Liver (tissue), 9 donors: ENCODE data around the gene DDX20. TPM values are rescaled to one million over a fixed set of nuclear protein-coding genes. Genes with fewer than 3 reads are reported as not detected.

Experiments used
- DNase-seq: peaks from one replicate; pipeline ENCODE4 v3.0.0-alpha.2; 2017; ENCODE audit warnings: low spot score
- H3K27ac ChIP-seq, 2 donors: one replicate each; pipeline ENCODE4 v1.7.0; 2013; ENCODE audit warnings: inconsistent platforms in 2 of 2, low read length in 2 of 2, control low read depth in 1 of 2, low read depth in 1 of 2, mild to moderate bottlenecking in 1 of 2
- H3K27me3 ChIP-seq, 4 donors: one replicate each; pipeline versions ENCODE4 v1.6.1 to v1.7.0; 2013; ENCODE audit warnings: low read length in 3 of 4, inconsistent platforms in 1 of 4, mild to moderate bottlenecking in 1 of 4, moderate library complexity in 1 of 4; ENCODE audit not compliant: control insufficient read depth in 4 of 4, insufficient read depth in 4 of 4
- H3K36me3 ChIP-seq, 4 donors: one replicate each; pipeline versions ENCODE4 v1.6.1 to v1.7.0; 2013; ENCODE audit warnings: low read length in 3 of 4, mild to moderate bottlenecking in 3 of 4, low read depth in 1 of 4, moderate library complexity in 1 of 4; ENCODE audit not compliant: control insufficient read depth in 4 of 4, insufficient read depth in 3 of 4
- H3K4me1 ChIP-seq, 4 donors: one replicate each; pipeline versions ENCODE4 v1.6.1 to v1.7.0; 2013; ENCODE audit warnings: low read length in 3 of 4, mild to moderate bottlenecking in 3 of 4, moderate library complexity in 1 of 4; ENCODE audit not compliant: control insufficient read depth in 4 of 4, insufficient read depth in 4 of 4
- H3K4me3 ChIP-seq, 3 donors: one replicate each; pipeline versions ENCODE4 v1.6.1 to v1.7.0; 2013; ENCODE audit warnings: low read length in 3 of 3, control low read depth in 1 of 3, low read depth in 1 of 3, mild to moderate bottlenecking in 1 of 3
- H3K9ac ChIP-seq, 2 donors: one replicate each; pipeline ENCODE4 v1.7.0; 2013; ENCODE audit warnings: low read length in 2 of 2, mild to moderate bottlenecking in 2 of 2, moderate library complexity in 2 of 2, control low read depth in 1 of 2, low read depth in 1 of 2
- H3K9me3 ChIP-seq, 4 donors: one replicate each; pipeline versions ENCODE4 v1.6.1 to v1.7.0; 2013; ENCODE audit warnings: low read length in 3 of 4; ENCODE audit not compliant: control insufficient read depth in 4 of 4
- ATF3 ChIP-seq: IDR thresholded peaks from 2 replicates; pipeline ENCODE4 v1.6.1; 2016; ENCODE audit warnings: antibody characterized with exemption
- CTCF ChIP-seq: fragments of 150-350 bp; IDR thresholded peaks from 2 replicates; pipeline ENCODE4 v1.5.1; 2017; ENCODE audit warnings: improper control_type of control experiment, low read depth, low read length; ENCODE audit not compliant: missing input control
- EGR1 ChIP-seq, 2 donors: IDR thresholded peaks; 2 replicates each; pipeline ENCODE4 v1.6.1; 2016 to 2018; ENCODE audit warnings: antibody characterized with exemption in 2 of 2, low read depth in 2 of 2
- FOXA1 ChIP-seq: IDR thresholded peaks from 2 replicates; pipeline ENCODE4 v1.6.1; 2016; ENCODE audit warnings: antibody characterized with exemption
- FOXA2 ChIP-seq: IDR thresholded peaks from 2 replicates; pipeline ENCODE4 v1.6.1; 2016; ENCODE audit warnings: antibody characterized with exemption
- GABPA ChIP-seq, 2 donors: IDR thresholded peaks in 1 of 2; conservative IDR thresholded peaks in 1 of 2; 2 replicates each; pipeline ENCODE4 v1.6.1; 2016; ENCODE audit warnings: antibody characterized with exemption in 2 of 2, mild to moderate bottlenecking in 1 of 2, moderate library complexity in 1 of 2
- HNF4A ChIP-seq, 2 donors: conservative IDR thresholded peaks; 2 replicates each; pipeline ENCODE4 v1.6.1; 2016; ENCODE audit warnings: antibody characterized with exemption in 2 of 2, mild to moderate bottlenecking in 2 of 2
- HNF4G ChIP-seq: IDR thresholded peaks from 2 replicates; pipeline ENCODE4 v1.6.1; 2016; ENCODE audit warnings: antibody characterized with exemption
- RAD21 ChIP-seq, 2 donors: IDR thresholded peaks; 2 replicates each; pipeline ENCODE4 v1.6.1; 2016; ENCODE audit warnings: antibody characterized with exemption in 2 of 2, mild to moderate bottlenecking in 2 of 2
- RXRA ChIP-seq, 2 donors: IDR thresholded peaks; 2 replicates each; pipeline ENCODE4 v1.6.1; 2017 to 2018; ENCODE audit warnings: antibody characterized with exemption in 2 of 2, mild to moderate bottlenecking in 1 of 2
- SP1 ChIP-seq: IDR thresholded peaks from 2 replicates; pipeline ENCODE4 v1.6.1; 2018; ENCODE audit warnings: antibody characterized with exemption, mild to moderate bottlenecking
- TAF1 ChIP-seq: conservative IDR thresholded peaks from 2 replicates; pipeline ENCODE4 v1.6.1; 2016; ENCODE audit warnings: antibody characterized with exemption, mild to moderate bottlenecking
- ZBTB33 ChIP-seq: IDR thresholded peaks from 2 replicates; pipeline ENCODE4 v1.6.1; 2016; ENCODE audit warnings: antibody characterized with exemption
- WGBS: extraction: QIAGEN DNeasy Blood & Tissue Kit; methylation state at CpG from one replicate; pipeline ENCODE4 v1.1.7; 2013; 5-methylcytosine and 5-hydroxymethylcytosine counted together
- polyA plus RNA-seq, 2 donors: library from polyadenylated mRNA; stranded (reverse) in 1 of 2; unstranded in 1 of 2; fragments of 200-250 nt in 1 of 2; fragments of >200 nt in 1 of 2; fragmentation: Nextera tagmentation in 1 of 2; extraction: Ambion mirVana in 1 of 2; gene quantifications; one replicate each; pipeline versions ENCODE4 v1.2.1 to v1.2.3, GENCODE V29; 2013 to 2015
- total RNA-seq, 2 donors: library from RNA; depleted of rRNA; stranded (reverse); fragments of >200 nt; gene quantifications; one replicate each; pipeline ENCODE4 v1.2.3, GENCODE V29; 2014
- TF ChIP-seq, protein P1 (sequence below): IDR thresholded peaks from 2 replicates; pipeline ENCODE4 v1.6.1; 2016; ENCODE audit warnings: antibody characterized with exemption, mild to moderate bottlenecking
- TF ChIP-seq, protein P2 (sequence below): IDR thresholded peaks from 2 replicates; pipeline ENCODE4 v1.6.1; 2016; ENCODE audit warnings: antibody characterized with exemption
- donor health status: healthy.
- donor health status: healthy.
- donor health status: healthy.
- donor health status: healthy.
- donor health status: healthy.

DDX20 gene
- total and polyA plus RNA-seq, 4 donors, result 2.3 to 8.6 (median 4.6) TPM

- Histone ChIP-seq H3K9me3 (no peaks in the 10 kb centered on the region), H3K4me3 (no peak overlapping the region), H3K27me3 (no peaks in the 10 kb centered on the region), H3K9ac (no peak overlapping the region), H3K4me1 (no peaks in the 10 kb centered on the region), H3K27ac (no peak overlapping the region), H3K36me3 (no peaks in the 10 kb centered on the region)
- DNase-seq, result peak; percentile 33
- TF ChIP-seq, protein P1, sequence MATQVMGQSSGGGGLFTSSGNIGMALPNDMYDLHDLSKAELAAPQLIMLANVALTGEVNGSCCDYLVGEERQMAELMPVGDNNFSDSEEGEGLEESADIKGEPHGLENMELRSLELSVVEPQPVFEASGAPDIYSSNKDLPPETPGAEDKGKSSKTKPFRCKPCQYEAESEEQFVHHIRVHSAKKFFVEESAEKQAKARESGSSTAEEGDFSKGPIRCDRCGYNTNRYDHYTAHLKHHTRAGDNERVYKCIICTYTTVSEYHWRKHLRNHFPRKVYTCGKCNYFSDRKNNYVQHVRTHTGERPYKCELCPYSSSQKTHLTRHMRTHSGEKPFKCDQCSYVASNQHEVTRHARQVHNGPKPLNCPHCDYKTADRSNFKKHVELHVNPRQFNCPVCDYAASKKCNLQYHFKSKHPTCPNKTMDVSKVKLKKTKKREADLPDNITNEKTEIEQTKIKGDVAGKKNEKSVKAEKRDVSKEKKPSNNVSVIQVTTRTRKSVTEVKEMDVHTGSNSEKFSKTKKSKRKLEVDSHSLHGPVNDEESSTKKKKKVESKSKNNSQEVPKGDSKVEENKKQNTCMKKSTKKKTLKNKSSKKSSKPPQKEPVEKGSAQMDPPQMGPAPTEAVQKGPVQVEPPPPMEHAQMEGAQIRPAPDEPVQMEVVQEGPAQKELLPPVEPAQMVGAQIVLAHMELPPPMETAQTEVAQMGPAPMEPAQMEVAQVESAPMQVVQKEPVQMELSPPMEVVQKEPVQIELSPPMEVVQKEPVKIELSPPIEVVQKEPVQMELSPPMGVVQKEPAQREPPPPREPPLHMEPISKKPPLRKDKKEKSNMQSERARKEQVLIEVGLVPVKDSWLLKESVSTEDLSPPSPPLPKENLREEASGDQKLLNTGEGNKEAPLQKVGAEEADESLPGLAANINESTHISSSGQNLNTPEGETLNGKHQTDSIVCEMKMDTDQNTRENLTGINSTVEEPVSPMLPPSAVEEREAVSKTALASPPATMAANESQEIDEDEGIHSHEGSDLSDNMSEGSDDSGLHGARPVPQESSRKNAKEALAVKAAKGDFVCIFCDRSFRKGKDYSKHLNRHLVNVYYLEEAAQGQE, result no peak
- TF ChIP-seq CTCF (no peak), ZBTB33 (no peak), ATF3 (no peak), GABPA (IDR thresholded peaks at IDR 0.05 in 1 of 2, conservative IDR thresholded peaks at IDR 0.05 in 1 of 2) (no peak), HNF4A (conservative IDR thresholded peaks at IDR 0.05) (no peak), HNF4G (no peak), RXRA (IDR thresholded peaks at IDR 0.05) (no peak), FOXA2 (no peak), EGR1 (IDR thresholded peaks at IDR 0.05; ENCODE audit: low read depth in 2 of 2) (no peak), SP1 (no peak), FOXA1 (no peak), RAD21 (IDR thresholded peaks at IDR 0.05) (no peak), TAF1 (no peak)
- TF ChIP-seq, protein P2, sequence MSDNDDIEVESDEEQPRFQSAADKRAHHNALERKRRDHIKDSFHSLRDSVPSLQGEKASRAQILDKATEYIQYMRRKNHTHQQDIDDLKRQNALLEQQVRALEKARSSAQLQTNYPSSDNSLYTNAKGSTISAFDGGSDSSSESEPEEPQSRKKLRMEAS, result no peak
- WGBS, result 82% methylated on average over 8 of the region's 8 CpGs
These were observed 26.3 kb upstream of the DDX20 start for GRCh38 chr1:111729271-111729921.
